Measurements from ENCODE around the gene ITGB4.
A peak's percentile ranks its signal among the peaks of the same experiment; 100 is the strongest.

The ITGB4 gene

DNA sequence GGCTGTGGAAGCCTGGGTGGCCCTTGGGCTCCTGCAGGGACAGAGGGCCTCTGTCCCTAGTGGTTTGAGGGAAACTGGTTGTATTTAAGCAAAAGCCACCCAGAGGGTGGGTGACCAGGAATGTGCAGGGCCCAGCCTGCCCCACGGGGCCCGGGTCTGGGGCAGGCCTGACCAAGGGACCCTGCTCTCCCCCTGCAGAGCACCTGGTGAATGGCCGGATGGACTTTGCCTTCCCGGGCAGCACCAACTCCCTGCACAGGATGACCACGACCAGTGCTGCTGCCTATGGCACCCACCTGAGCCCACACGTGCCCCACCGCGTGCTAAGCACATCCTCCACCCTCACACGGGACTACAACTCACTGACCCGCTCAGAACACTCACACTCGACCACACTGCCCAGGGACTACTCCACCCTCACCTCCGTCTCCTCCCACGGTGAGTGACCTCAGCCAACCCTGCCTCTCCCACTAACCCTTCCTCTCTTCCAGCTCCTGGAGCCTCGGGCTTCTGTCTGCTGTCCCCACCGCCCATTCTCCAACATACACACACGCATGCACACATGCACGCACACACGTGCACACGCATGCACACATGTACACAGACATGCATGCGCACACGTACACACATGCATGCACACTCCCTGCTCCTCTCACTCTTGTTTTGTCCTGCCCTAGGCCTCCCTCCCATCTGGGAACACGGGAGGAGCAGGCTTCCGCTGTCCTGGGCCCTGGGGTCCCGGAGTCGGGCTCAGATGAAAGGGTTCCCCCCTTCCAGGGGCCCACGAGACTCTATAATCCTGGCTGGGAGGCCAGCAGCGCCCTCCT, 33.3 kb downstream of the ITGB4 start:
- Histone ChIP-seq H3K4me3 (ENCODE audit: low read length) (0 out of 2 replicates have a peak overlapping the region, but pooled peaks have one; percentile 20), H3K9ac (ENCODE audit: low read length) (peak overlapping the region; percentile 83), H3K27ac (ENCODE audit: low read length) (no peak overlapping the region), H3K27me3 (replicated peaks; ENCODE audit: insufficient read depth, low read length) (no peaks in the 10 kb centered on the region), H3K9me3 (replicated peaks; ENCODE audit: insufficient read depth, low read length) (no peaks in the 10 kb centered on the region), H3F3A (ENCODE audit: insufficient read depth, low read length) (no peaks in the 10 kb centered on the region), H3K4me1 (ENCODE audit: low read length) (peaks cover 6% of the 10 kb centered on the region), H2AFZ (ENCODE audit: low read length) (peak overlapping the region; percentile 75), H3K36me3 (replicated peaks; ENCODE audit: insufficient read depth, low read length) (no peaks in the 10 kb centered on the region), H3K4me2 (ENCODE audit: low read depth, low read length) (peak overlapping the region; percentile 86), H3K79me2 (ENCODE audit: low read length) (no peaks in the 10 kb centered on the region), H3K9me2 (replicated peaks; ENCODE audit: insufficient read depth, low read length) (no peaks in the 10 kb centered on the region), H4K20me1 (ENCODE audit: insufficient read depth, low read length) (no peaks in the 10 kb centered on the region)
- TF ChIP-seq EZH2phosphoT487 (IDR thresholded peaks at IDR 0.05; ENCODE audit: low read length) = no peak
- no peak for DNase-seq

DNA sequence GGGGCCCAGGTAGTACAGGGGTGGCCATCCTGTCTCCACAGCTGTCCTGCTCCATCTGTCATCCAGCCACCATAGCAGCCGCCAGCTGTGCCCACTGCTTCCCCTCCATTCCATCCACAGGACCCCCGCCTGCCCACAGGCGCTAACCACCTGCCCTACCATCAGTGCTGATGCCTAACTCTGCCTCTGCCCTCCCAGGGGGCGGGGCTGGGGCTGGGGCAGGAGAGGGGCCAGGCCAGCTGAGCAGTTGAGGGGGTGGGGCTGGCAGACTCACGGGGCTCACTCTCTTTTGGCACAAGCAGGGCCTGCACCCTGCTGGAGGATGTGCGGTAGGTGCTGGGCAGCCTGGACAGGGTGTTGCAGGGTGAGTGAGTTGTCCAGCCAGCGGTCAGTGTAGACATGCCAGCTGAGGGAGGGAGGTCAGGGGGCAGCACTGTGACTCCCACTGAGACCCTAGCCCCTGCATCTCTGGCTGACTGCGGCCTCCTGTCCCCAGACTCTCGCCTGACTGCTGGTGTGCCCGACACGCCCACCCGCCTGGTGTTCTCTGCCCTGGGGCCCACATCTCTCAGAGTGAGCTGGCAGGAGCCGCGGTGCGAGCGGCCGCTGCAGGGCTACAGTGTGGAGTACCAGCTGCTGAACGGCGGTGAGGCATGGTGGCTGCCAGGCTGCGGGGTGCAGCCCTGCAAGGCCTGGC, 34.1 kb downstream of the ITGB4 start:
- H3K36me3 ChIP-seq (replicated peaks; ENCODE audit: insufficient read depth, low read length) = no peaks in the 10 kb centered on the region
- peaks cover 6% of the 10 kb centered on the region for H3K4me1 ChIP-seq (ENCODE audit: low read length)
- no peak overlapping the region for H3K4me2 ChIP-seq (ENCODE audit: low read depth, low read length)
- DNase-seq = no peak
- no peaks in the 10 kb centered on the region for H3K79me2 ChIP-seq (ENCODE audit: low read length)
- no peak overlapping the region for H3K9ac ChIP-seq (ENCODE audit: low read length)
- H3K4me3 ChIP-seq (ENCODE audit: low read length) = no peak overlapping the region
- no peaks in the 10 kb centered on the region for H3K9me3 ChIP-seq (replicated peaks; ENCODE audit: insufficient read depth, low read length)
- no peak overlapping the region for H3K27ac ChIP-seq (ENCODE audit: low read length)
- H3F3A ChIP-seq (ENCODE audit: insufficient read depth, low read length) = no peaks in the 10 kb centered on the region
- no peaks in the 10 kb centered on the region for H3K9me2 ChIP-seq (replicated peaks; ENCODE audit: insufficient read depth, low read length)
- no peak overlapping the region for H2AFZ ChIP-seq (ENCODE audit: low read length)
- TF ChIP-seq EZH2 (optimal IDR thresholded peaks at IDR 0.05; ENCODE audit: low read depth, low read length) = no peak
- TF ChIP-seq, protein P1, sequence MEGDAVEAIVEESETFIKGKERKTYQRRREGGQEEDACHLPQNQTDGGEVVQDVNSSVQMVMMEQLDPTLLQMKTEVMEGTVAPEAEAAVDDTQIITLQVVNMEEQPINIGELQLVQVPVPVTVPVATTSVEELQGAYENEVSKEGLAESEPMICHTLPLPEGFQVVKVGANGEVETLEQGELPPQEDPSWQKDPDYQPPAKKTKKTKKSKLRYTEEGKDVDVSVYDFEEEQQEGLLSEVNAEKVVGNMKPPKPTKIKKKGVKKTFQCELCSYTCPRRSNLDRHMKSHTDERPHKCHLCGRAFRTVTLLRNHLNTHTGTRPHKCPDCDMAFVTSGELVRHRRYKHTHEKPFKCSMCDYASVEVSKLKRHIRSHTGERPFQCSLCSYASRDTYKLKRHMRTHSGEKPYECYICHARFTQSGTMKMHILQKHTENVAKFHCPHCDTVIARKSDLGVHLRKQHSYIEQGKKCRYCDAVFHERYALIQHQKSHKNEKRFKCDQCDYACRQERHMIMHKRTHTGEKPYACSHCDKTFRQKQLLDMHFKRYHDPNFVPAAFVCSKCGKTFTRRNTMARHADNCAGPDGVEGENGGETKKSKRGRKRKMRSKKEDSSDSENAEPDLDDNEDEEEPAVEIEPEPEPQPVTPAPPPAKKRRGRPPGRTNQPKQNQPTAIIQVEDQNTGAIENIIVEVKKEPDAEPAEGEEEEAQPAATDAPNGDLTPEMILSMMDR (IDR thresholded peaks at IDR 0.05; ENCODE audit: low read length) = no peak
- TF ChIP-seq EZH2phosphoT487 (IDR thresholded peaks at IDR 0.05; ENCODE audit: low read length) = no peak
- no peaks in the 10 kb centered on the region for H4K20me1 ChIP-seq (ENCODE audit: insufficient read depth, low read length)
- no peaks in the 10 kb centered on the region for H3K27me3 ChIP-seq (replicated peaks; ENCODE audit: insufficient read depth, low read length)

DNA sequence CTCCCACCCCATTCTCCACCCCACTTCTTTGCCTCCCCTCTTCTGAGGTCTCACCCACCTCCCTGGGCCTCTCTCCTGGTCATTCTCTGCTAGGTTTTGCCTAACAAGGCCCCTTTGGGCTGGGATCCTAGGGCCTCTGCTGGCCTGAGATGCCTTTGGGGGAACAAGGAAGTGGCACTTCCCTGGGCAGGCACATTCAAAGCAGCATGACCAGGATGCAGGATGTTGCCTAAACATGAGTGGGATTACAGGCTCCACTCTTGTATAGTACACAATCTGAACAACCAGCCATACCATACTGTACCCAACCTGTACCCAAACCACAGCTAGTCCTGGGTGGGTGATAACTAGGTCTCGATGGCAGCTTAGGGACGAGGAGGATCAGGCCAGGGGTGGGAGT, 34.7 kb downstream of the ITGB4 start:
- Histone ChIP-seq H3K9ac (ENCODE audit: low read length) (no peak overlapping the region), H3K4me1 (ENCODE audit: low read length) (peaks cover 6% of the 10 kb centered on the region), H3K79me2 (ENCODE audit: low read length) (no peaks in the 10 kb centered on the region), H3K9me3 (replicated peaks; ENCODE audit: insufficient read depth, low read length) (no peaks in the 10 kb centered on the region), H4K20me1 (ENCODE audit: insufficient read depth, low read length) (no peaks in the 10 kb centered on the region), H3K27ac (ENCODE audit: low read length) (no peak overlapping the region), H3K9me2 (replicated peaks; ENCODE audit: insufficient read depth, low read length) (no peaks in the 10 kb centered on the region), H3F3A (ENCODE audit: insufficient read depth, low read length) (no peaks in the 10 kb centered on the region), H3K4me3 (ENCODE audit: low read length) (no peak overlapping the region), H3K36me3 (replicated peaks; ENCODE audit: insufficient read depth, low read length) (no peaks in the 10 kb centered on the region), H2AFZ (ENCODE audit: low read length) (no peak overlapping the region), H3K27me3 (replicated peaks; ENCODE audit: insufficient read depth, low read length) (no peaks in the 10 kb centered on the region), H3K4me2 (ENCODE audit: low read depth, low read length) (no peak overlapping the region)
- DNase-seq = no peak
- TF ChIP-seq EZH2 (optimal IDR thresholded peaks at IDR 0.05; ENCODE audit: low read depth, low read length) (no peak), EZH2phosphoT487 (IDR thresholded peaks at IDR 0.05; ENCODE audit: low read length) (no peak)
- TF ChIP-seq, protein P1 (IDR thresholded peaks at IDR 0.05; ENCODE audit: low read length) = no peak
